SHP77 (cell line): ENCODE measurements around the gene ZNF10.
A peak's percentile ranks its signal among the peaks of the same experiment; 100 is the strongest.

ENCODE experiments used
- DNase-seq, 2 experiments: peaks; one replicate each; lab custom pipeline; 2025; lab: John Stamatoyannopoulos, UW

The ZNF10 gene

DNA sequence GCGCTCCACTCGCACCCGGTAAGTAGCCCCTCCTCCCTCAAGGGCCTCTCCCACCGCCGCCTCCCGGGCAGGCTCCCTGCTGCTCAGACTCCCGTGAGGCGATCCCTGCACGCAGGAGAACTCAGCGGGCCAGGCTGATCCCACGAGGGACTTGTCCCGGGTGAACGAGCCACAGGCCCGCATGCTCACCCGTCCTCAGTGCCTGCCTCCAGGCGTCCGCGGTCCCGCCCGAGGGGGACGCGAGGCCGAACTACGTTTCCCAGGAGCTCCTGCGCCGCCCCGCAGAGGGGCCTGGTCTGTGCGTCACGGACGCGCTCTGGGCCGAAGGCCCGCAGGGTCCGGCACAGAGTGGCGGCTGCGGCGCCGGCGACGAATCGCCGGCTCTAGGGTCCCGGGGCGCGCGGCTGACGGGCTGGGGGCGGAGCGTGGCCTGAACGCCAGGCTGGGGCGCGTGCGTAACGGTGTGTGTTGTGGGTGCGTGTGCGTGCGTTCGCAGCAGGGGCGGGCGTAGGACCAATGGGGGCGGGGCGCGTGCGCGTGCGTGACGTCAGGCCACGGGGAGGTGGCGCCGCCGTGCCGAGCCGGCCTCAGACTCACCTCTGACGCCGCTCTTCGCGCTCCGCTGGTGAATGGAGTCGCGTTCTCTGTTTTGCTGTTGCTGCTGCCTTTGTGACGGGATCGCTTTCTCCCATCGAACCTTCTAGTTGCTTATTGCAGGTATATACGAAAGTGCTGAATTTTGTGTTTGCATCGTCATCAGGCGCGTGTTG lies at the start of gene ZNF10, which contains the start of gene ZNF891:
Gene ZNF10, plus strand, starts transcription at position 590 of the 770 bp plus-strand sequence. CDS start 13,866 bp downstream, outside the sequence.
Gene ZNF891, minus strand, starts transcription at position 237 of the 770 bp plus-strand sequence. CDS start 8,356 bp downstream, outside the sequence.
- peak; percentile 88 to 92 for DNase-seq

DNA sequence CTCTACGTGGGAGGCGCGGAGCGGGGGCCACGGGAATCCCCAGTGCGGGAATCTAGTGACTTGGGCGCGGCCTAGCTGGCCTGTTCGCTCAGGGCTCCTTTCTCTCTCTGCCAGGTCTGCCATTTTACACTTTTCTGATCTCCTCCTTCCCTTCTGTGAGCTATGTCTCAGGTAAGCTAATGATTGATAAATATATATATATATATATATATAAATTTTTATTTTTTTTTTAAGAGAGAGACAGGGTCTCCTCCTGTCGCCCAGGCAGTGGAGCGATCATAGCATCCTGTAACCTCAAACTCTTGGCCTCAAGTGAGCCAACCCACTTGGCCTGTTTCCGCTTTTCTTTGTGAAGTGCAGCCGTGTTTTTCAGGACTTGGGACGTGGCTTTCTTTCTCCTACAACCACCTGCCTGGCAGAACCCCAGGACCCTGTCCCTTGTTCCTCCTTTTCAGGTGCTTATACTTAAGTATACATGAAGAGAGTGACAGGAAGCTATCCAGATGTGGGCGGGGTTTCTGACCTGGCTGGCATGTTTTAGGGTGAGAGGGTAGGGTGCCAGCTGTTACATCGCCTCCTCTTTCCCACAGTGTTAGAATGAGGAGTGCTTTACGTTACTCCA lies 49.2 kb upstream of the ZNF10 start:
- DNase-seq = peak in 1 of 2 experiments; percentile 60

DNA sequence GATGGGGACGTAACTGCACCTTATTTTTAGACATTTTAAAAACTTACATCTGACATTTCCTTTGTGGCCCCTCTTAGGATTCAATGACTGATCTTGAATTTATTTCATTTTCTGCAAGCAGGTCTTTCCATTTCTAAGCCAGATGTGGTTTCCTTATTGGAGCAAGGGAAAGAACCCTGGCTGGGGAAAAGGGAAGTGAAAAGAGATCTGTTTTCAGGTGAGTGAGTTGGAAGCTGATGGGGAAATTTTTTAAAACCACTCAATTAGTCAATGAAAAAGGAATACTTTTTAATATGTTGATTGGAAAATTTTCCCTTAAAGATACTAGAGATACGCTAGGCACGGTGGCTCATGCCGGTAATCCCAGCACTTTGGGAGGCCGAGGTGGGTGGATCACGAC lies 47.1 kb upstream of the ZNF10 start:
- no peak for DNase-seq

DNA sequence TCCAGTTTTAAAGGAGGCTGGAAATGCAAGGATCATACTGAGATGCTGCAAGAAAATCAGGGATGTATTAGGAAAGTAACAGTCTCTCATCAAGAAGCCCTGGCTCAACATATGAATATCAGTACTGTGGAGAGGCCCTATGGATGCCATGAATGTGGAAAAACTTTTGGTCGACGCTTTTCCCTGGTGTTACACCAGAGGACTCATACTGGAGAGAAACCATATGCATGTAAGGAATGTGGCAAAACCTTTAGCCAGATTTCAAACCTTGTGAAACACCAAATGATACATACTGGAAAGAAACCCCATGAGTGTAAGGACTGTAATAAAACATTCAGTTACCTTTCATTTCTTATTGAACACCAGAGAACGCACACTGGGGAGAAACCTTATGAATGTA lies 24.8 kb upstream of the ZNF10 start:
- DNase-seq = no peak

DNA sequence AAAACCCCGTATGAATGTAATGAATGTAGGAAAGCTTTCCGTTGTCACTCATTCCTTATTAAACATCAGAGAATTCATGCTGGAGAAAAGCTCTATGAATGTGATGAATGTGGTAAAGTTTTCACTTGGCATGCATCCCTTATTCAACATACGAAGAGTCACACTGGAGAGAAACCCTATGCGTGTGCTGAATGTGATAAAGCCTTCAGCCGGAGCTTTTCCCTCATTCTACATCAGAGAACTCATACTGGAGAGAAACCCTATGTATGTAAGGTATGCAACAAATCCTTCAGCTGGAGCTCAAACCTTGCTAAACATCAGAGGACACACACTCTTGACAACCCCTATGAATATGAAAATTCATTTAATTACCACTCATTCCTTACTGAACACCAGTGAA lies 24.2 kb upstream of the ZNF10 start:
- DNase-seq = no peak

DNA sequence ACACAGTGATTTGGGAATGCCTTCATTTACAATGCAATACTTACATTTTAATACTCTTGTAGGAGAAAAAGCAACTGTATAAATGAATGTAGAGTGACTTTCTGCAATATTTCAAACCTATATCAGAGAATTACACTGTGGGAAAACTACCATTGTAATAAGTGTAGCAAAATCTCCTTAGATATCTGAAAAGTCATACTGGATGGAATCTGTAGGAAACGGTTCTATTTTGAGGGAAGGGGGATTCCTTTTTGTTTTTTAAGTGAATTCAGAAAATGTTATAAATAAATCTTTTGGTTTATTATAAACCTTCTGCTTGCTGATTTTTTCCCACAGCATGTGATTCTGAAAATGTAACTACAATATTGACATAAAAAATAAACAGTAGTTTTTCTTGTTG lies 23.3 kb upstream of the ZNF10 start:
- DNase-seq = no peak

DNA sequence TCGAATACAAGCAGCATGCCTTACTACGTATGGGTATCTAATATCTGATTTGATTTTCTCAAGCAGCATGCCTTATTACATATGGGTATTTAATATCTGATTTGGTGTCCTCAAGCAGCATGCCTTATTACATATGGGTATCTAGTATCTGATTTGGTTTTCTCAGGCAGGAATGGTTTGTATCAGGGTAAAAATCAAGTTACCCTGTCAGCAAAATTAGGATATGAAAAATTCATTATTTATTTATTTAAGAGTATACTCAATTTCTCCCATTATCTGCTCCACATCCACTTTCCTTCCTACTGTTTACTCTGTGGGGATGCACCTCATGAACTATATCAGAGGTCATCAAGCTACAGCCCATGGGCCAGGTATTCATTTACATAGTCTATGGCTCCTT lies 22.3 kb upstream of the ZNF10 start:
- no peak for DNase-seq

DNA sequence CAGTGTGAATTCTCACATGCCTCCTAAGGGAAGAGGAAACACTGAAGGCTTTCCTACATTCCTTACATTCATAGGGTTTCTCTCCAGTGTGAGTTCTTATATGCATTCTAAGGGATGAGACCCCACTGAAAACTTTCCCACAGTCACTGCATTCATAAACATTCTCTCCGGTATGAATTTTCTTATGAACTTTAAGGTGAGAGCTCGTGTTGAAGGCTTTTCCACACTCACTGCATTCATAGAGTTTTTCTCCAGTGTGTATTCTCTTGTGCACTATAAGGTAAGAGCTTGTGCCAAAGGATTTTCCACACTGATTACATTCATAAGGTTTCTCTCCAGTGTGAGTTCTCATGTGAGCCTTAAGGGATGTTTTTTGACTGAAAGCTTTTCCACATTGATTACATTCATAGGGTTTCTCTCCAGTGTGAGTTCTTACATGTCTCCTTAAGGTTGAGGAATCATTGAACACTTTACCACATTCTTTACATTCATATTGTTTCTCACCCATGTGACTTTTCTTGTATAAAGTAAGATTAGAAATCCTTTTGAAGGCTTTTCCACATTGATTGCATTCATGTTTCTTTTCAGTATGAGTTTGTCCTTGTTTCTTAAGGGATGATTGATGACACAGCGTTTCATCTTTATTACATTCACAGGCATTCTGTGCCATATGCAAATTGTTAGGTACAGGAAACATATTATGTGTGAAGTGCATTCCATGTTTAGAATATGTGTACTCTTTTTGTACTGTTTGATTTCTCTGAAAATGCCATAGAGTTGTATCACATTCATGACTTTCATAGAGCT lies 9.8 kb upstream of the ZNF10 start:
- DNase-seq = no peak

DNA sequence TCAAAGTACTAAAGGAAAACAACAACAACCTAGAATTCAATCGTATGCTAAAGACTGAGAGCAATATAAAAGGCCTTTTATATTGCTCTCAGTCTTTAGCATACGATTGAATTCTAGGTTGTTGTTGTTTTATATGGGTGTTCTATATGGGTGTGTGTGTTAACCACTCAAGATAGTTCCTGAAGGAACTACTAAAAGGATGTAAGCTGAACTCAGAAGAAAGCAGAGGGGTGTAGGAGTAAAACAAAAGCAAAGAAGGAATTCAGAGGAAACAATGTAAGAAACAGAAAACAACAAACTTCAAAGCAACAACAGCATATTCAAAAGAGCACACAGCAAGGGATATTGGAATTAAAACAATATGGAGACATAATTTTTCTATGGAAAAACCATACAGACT lies 5.8 kb upstream of the ZNF10 start:
- DNase-seq = no peak

DNA sequence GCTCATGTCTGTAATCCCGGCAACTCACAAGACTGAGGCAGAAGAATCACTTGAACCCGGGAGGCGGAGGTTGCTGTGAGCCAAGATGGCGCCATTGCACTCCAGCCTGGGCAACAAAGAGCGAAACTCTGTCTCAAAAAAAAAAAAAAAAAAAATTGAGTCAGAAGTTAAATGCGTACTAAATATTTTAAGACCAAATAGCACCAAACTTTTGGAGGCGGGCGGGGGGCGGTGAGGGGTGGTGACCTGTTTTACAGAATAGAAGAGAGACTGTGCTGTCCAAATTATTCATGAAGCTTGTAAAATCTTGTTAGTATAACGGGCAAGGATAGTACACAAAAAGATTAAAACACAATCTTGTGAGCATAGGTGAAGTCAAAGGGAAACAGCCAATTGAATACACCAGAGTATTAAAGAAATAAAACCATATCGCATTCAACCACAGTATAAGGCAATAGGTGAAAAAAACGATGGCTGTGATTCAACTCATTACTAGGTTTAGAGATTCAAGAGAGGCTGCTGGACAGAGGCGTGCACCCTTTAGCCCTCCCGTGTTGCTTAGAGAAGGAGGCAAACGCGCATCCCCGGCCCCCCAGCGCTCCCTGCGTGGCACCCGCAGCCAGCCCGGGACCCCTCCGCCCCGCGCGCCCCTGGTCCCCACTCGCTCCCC lies 924 bp upstream of the ZNF10 start:
- no peak for DNase-seq

DNA sequence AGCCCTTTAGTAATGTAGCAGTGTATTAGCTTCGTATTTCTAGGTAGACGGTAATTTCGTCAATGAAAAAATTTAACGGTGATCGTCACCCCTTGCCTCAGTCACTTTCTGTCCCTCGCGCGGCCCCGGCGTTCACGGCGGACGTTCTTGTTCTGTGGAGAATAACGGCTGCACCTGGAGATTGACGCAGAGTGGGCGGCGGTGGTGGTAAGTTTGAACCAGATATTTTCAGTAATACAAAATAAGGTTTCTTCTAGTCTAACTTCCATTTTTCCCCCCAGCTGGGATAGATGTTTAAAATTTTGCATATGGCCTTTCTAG lies 341 bp downstream of the ZNF10 start:
- peak in 1 of 2 experiments; percentile 54 for DNase-seq

DNA sequence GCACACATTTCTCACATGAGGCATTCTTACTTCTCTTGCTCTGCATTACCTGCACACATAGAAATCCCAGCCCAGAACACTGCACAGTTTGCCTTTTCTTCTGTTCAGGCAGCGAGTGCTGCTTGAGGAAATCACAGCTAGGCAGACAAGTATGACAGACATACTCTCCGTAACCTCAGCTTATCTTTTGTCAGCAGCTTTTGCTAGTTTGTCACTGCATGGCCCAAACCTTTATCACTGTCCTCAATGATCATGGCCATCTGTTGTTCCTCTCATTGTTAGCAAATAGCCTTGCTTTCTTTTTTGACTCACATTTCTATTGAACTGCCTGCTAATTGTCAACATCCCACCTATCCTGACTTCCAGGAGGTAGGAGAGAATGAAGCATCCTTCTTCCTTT lies 5.3 kb downstream of the ZNF10 start:
- no peak for DNase-seq

DNA sequence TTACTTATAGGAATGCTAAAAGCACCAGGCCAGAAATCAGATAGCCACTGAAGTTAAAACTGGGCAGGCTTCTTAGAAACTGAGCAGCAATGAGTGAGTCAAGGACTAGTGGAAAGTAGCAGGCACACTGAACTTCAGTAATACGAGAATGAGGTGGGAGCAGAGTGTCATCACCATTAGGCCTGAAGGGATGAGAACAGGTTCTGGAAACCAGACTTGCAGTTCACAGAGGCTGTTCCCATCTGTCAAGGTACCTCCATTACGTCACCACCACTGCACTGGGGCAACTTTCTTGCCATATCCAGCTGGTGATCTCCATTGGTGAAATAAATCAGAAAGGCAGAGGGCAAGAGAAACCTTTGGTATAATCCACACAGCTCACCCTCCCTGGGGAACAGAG lies 15.6 kb downstream of the ZNF10 start:
- DNase-seq = no peak

DNA sequence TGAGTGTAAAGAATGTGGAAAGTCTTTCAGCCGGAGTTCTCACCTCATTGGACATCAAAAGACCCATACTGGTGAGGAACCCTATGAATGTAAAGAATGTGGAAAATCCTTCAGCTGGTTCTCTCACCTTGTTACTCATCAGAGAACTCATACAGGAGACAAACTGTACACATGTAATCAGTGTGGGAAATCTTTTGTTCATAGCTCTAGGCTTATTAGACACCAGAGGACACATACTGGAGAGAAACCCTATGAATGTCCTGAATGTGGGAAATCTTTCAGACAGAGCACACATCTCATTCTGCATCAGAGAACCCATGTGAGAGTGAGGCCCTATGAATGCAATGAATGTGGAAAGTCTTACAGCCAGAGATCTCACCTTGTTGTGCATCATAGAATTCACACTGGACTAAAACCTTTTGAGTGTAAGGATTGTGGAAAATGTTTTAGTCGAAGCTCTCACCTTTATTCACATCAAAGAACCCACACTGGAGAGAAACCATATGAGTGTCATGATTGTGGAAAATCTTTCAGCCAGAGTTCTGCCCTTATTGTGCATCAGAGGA lies 25.8 kb downstream of the ZNF10 start:
- no peak for DNase-seq

DNA sequence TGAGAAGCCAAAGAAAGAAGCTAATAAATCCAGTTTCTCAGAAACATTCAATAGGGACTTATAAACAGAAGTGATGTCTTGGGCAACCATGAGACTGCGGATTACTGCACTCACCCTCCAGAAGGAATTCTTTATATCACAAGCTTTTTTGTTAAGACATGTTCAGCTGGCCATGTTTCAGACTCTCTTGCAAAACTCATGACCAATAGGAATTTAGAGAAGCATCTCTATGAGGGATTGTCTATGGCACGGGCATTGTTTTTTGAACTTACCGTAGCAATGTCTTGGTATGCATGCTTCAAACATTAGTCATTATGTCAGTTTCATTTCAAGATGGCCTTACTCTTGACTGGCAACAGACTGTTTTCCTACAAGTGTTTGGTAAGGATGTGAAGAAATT lies 35.3 kb downstream of the ZNF10 start:
- no peak for DNase-seq

DNA sequence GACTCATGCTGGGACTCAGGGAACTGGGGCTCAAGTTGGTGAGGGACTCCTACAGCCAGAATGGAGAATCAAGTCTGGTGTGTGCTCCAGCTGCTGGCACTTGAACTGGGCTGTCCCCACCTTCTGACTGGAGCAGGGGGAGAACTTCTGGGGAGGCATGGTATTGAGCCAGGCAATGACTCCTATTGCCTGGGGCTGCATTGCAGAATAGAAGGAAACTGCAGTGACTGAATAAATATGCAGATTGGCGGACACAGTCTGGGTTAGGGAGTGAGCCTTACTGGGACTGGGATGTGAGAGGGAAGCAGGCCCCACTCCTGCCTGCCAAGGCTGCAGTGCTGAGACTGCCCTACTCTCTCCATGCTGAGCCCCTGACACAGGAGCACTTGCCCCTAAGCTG lies 42.1 kb downstream of the ZNF10 start:
- no peak for DNase-seq

DNA sequence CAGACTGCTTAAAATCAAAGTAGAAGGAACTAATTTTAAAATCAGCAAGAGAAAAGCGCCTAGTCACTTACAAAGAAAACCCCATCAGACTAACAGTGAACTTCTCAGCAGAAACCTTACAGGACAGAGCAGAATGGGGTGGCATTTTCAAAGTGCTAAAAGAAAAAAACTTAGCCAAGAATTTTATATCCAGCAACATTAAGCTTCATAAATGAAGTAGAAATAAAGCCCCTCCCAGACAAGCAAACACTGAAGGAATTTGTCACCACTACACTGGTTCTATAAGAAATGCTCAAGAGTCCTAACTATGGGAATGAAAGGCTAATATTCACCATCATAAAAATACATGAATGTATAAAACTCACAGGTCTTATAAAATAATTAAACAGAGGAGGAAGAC lies 44.5 kb downstream of the ZNF10 start:
- no peak for DNase-seq

DNA sequence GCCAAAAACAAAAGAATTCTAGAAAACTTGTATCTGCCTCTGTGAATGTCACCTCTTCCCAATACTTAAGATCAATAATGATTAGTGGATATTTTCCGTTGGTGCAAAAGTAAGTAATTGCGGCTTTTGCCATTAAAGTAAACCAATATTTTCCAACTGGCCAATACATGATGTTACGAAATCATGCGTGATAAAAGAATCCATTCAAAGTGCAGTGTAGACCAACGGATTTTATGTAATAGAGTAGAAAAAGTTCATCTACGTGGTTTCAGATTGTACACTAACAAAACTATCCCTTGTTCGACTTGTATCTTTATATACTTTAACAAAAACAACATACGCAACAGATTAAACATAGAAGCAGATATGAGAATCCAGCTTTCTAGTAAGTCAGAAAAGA lies 50.2 kb downstream of the ZNF10 start:
- no peak for DNase-seq

DNA sequence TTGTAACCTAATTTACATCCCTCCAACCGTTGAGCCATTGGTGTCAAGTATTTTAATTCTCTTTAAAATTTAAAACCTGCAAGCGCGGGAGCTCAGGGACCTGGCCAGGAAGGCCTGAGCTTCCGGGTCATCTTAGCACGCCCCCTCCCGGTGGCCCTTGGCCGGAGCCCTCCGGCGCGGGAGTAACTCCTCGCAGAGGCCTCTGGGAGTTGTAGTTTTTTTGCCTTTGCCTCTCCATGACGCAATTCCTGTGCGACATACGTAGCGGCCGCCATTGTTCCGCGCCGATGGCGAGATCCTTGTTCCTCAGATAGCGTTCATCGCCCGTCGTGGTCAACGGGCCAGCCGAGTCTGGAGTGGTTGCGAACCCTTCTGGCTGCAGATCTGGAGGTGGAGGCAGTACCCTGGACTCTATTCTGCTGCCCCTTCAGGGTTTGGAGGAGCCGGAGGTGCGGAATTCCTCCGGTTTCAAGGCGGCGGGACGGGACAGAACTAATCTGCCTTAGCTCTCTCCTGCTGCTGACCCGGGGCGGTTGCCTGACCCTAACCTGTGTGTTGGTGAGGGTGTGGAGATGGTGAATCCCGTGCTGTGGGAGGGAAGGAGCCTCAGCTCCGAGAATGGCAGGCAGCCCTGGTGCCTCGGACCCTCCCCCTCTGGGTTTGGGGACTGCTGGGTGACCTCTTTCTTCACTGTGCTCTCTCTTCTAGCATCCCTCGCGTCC lies 51.0 kb downstream of the ZNF10 start, which contains the start of gene ZNF268:
Gene ZNF268, plus strand, starts transcription at position 258 of the 722 bp plus-strand sequence. CDS start 503 bp downstream, outside the sequence.
- DNase-seq = peak; percentile 86 to 91

DNA sequence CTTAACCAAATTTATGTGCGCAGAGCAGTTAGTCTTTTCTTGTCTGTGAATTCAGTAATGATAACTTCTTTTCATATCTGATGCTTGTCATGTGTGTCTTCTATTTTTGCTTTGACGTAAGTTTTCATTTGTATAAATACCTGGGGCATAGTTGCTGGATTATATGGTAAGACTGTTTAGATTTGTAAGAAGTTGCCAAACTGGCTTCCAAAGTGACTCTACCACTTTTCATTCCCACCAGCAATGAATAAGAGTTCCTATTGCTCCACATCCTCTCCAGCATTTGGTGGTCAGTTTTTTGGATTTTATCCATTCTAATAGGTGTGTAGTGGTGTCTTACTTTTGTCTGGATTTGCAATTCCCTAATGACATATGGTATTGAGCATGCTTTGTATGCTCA lies 59.7 kb downstream of the ZNF10 start:
- no peak for DNase-seq

DNA sequence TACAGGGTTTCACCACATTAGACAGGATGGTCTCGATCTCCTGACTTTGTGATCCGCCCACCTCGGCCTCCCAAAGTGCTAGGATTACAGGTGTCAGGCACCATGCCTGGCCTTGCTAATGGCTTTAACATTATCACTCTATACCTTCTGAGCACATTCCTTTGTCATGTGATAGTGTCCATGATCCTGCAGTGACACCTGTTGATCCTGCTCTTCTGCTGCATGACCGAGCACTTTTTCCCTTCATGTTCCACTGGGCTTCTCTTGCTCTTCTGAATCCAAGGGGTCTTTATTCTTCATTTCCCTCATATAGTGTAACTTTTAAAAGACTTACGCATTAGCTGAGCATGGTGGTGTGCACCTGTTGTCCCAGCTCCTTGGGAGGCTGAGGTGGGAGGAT lies 62.4 kb downstream of the ZNF10 start:
- DNase-seq = no peak
